Measurements from ENCODE around the gene HOXA10.

DNA sequence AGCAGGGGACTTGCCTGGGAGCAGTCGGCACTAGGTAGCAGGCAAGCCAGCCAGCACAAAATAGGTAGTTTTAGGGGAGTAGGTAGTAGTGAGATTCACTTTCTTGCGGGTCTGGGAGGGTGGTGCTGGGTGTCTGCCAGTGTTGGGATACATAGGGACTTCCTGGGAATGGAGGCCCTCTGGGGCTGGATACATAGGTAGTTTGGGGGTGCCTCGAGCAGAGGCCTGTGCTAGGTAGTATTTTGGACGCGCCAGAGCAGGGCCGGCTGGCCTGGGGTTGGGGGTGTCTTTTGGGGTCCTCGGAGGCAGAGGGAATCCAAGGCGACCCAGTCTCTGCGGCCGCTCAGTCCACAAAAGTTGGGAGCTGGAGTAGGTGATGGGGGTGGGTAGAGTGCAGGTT, 19.8 kb downstream of the HOXA10 start:
- TF ChIP-seq, protein P1, sequence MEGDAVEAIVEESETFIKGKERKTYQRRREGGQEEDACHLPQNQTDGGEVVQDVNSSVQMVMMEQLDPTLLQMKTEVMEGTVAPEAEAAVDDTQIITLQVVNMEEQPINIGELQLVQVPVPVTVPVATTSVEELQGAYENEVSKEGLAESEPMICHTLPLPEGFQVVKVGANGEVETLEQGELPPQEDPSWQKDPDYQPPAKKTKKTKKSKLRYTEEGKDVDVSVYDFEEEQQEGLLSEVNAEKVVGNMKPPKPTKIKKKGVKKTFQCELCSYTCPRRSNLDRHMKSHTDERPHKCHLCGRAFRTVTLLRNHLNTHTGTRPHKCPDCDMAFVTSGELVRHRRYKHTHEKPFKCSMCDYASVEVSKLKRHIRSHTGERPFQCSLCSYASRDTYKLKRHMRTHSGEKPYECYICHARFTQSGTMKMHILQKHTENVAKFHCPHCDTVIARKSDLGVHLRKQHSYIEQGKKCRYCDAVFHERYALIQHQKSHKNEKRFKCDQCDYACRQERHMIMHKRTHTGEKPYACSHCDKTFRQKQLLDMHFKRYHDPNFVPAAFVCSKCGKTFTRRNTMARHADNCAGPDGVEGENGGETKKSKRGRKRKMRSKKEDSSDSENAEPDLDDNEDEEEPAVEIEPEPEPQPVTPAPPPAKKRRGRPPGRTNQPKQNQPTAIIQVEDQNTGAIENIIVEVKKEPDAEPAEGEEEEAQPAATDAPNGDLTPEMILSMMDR (IDR thresholded peaks at IDR 0.05; ENCODE audit: borderline replicate concordance, extremely low read depth, low read length, poor library complexity, severe bottlenecking) = no peak
- TF ChIP-seq EZH2 (IDR thresholded peaks at IDR 0.05; ENCODE audit: borderline replicate concordance, low read depth, low read length, severe bottlenecking) = no peak
